GM19397 (cell line): ENCODE data around the gene FKBP8.

Experiments
- ATAC-seq: cut with Tn5 transposase; IDR thresholded peaks from one replicate; pipeline ENCODE4 v1.9.1; 2021; ENCODE audit warnings: mild to moderate bottlenecking, moderate library complexity; ENCODE audit not compliant: unreplicated experiment

The FKBP8 gene

GRCh38 chr19:18522124-18522861, 21.1 kb downstream of the FKBP8 start:
- ATAC-seq, result peak; percentile 83

- peak; percentile 9 for ATAC-seq
Observed at GRCh38 chr19:18521692-18522123, 21.7 kb downstream of the FKBP8 start, which contains the start of gene ELL. Gene ELL, minus strand, starts transcription at chr19:18522070. Its CDS starts 15 bp downstream, at chr19:18522055.

- ATAC-seq, result no peak
Observed at GRCh38 chr19:18520848-18521691, 22.3 kb downstream of the FKBP8 start.

- no peak for ATAC-seq
Observed at GRCh38 chr19:18519962-18520847, 23.2 kb downstream of the FKBP8 start.

GRCh38 chr19:18518639-18519038, 24.7 kb downstream of the FKBP8 start:
- no peak for ATAC-seq

GRCh38 chr19:18517606-18518005, 25.8 kb downstream of the FKBP8 start:
- no peak for ATAC-seq

GRCh38 chr19:18515959-18516358, 27.4 kb downstream of the FKBP8 start:
- ATAC-seq, result no peak

GRCh38 chr19:18514800-18515682, 28.3 kb downstream of the FKBP8 start:
- no peak for ATAC-seq

- no peak for ATAC-seq
Observed at GRCh38 chr19:18513868-18514267, 29.5 kb downstream of the FKBP8 start.

- ATAC-seq, result no peak
Observed at GRCh38 chr19:18510216-18510615, 33.2 kb downstream of the FKBP8 start.

- no peak for ATAC-seq
Observed at GRCh38 chr19:18508585-18508984, 34.8 kb downstream of the FKBP8 start.

- ATAC-seq, result no peak
Observed at GRCh38 chr19:18507727-18508440, 35.5 kb downstream of the FKBP8 start.

GRCh38 chr19:18507021-18507726, 36.2 kb downstream of the FKBP8 start:
- ATAC-seq, result no peak

GRCh38 chr19:18506101-18506930, 37.1 kb downstream of the FKBP8 start:
- ATAC-seq, result no peak

GRCh38 chr19:18504886-18505610, 38.3 kb downstream of the FKBP8 start:
- no peak for ATAC-seq

GRCh38 chr19:18503971-18504885, 39.1 kb downstream of the FKBP8 start:
- ATAC-seq, result peak; percentile 59
